GM18873 (cell line): ENCODE results near the gene SLC15A3.

ENCODE experiments used
- ATAC-seq: cut with Tn5 transposase; IDR thresholded peaks from one replicate; pipeline ENCODE4 v1.9.1; 2021; ENCODE audit warnings: mild to moderate bottlenecking, moderate library complexity, moderate number of reproducible peaks; ENCODE audit not compliant: unreplicated experiment, low FRiP score

SLC15A3 gene

GRCh38 chr11:60932605-60933356, 19.2 kb downstream of the SLC15A3 start:
- no peak for ATAC-seq

GRCh38 chr11:60931917-60932316, 20.1 kb downstream of the SLC15A3 start:
- no peak for ATAC-seq

DNA sequence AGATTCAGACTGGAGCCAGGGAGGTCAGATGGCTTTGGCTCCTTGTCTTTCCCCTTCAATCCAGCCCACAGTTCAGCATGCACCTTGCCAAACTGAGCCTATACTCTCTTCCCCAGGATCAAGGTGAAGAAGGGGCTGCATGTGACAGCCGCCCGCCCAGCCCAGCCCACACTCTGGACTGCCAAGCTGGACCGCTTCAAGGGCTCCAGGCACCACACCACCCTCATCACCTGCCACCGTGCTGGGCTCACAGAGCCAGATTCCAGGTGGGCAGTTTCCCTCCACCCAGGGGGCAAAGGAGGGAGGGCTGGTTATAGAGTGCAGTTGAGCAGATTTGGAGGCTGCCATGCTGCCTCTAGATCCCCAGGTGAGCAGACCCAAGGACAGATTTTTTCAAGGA, 21.6 kb downstream of the SLC15A3 start:
- ATAC-seq = no peak

GRCh38 chr11:60929764-60930163, 22.2 kb downstream of the SLC15A3 start:
- ATAC-seq = no peak

DNA sequence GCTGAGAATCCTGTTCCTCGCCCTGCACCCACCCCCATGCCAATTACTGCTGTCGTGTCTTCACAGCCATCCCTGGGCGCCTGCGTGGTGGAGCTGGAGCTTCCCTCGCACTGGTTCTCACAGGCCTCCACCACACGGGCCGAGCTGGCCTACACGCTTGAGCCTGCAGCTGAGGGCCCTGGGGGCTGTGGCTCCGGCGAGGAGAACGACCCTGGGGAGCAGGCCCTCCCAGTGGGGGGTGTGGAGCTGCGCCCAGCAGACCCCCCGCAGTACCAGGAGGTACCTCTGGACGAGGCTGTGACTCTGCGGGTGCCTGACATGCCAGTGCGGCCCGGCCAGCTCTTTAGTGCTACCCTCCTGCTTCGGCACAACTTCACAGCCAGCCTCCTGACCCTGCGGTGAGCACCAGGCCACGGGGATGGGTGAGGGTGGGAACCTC, 23.4 kb downstream of the SLC15A3 start:
- no peak for ATAC-seq

DNA sequence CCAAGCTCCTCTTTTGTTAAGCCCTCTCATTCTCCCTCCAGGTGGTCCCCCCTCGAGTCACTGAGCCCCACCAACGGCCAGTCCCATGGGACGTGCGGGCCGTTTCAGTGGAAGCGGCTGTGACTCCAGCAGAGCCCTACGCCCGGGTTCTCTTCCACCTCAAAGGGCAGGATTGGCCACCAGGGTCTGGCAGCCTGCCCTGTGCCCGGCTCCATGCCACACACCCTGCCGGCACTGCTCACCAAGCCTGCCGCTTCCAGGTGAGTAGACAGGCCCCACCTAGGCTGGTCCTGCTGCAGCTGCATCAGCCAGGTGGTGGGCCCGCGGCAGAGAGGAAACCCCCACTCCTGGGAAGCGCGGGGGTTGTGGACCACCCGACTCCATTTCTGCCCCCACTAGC, 24.4 kb downstream of the SLC15A3 start:
- ATAC-seq = no peak

GRCh38 chr11:60927061-60927592, 24.8 kb downstream of the SLC15A3 start:
- ATAC-seq = no peak

DNA sequence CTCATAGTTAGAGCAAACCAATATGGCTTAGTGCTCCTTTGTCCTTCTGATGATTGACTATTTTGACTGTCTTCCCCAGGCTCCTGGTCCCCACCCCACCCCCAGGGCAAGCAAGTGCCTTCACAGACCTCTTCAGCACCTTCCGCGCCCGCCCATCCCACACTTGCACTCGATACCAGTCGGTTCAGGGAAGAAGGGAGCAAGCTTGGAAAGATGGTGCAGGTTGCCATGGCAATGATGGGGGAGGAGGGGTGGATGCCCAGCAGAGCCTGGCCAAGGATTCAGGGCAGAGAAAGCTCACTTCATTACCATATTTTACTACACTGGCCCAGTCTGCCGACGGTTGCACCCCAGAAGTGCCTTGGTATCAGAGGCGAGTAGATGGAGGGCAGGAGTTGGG, 25.5 kb downstream of the SLC15A3 start:
- no peak for ATAC-seq

DNA sequence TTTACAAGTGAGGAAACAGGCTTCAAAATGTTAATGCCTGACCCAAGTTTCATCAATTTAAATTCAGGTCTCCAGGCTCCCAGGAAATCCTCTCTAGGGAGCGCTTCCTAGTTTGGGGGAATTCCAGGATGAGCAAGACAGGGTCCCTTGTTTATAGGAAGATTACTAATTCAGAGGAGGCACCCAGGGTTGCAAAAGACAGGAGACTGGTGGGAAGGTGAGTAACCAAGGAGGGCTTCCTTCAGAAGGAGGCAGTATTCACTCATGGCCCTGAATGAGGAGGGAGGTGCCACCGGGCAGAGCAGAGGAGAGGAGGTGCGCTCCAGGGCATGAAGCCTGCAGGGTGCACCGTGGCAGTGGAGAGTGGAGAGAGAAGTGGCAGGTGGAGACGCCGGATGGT, 26.1 kb downstream of the SLC15A3 start:
- no peak for ATAC-seq

GRCh38 chr11:60924906-60925853, 26.8 kb downstream of the SLC15A3 start:
- ATAC-seq = no peak

GRCh38 chr11:60924110-60924905, 27.7 kb downstream of the SLC15A3 start, which contains the start of gene TMEM132A:
TSS of gene TMEM132A (plus strand) at chr11:60924460. CDS start at chr11:60924634, 174 bp downstream.
- no peak for ATAC-seq

- no peak for ATAC-seq
These were observed 28.2 kb downstream of the SLC15A3 start for GRCh38 chr11:60923800-60924109.

DNA sequence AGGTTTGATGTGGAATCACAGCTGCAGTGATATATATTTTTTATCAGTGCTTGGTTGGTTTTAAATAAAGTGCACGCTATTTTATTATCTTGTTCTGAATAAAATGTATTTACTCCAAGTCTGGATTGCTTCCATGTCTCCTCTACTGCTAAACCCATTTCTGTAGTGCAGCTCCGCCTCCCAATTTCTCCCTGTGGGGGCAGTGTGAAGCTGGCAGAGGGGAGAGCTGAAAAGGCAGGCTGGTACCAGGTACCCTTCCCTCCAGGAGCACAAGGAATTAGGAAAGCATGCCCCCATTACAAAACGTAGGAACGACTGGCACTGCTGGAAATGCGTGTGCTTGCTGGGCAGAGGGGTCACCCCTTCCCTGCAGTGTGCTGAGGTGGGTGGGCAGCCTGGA, 28.6 kb downstream of the SLC15A3 start:
- ATAC-seq = no peak

DNA sequence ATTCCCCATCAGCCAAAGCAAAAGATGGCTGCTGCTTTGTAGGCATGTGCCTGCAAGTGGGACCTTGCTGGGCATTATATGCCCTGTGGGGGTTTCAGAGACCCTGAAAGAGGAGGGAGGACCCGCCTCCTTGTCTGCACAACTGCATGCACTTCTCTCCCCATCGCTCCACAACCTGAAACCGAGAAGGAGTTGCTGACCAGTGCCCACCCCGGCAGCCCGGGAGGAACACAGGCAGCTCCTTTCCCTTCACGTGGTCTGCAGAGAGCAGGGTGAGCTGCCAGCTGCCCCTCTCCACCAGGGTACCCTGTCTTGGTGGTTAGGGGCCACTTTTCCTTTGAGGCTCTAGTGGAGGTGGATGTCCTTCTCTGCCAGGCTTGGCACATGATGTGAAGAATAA, 29.1 kb downstream of the SLC15A3 start:
- ATAC-seq = no peak

GRCh38 chr11:60921777-60922335, 30.1 kb downstream of the SLC15A3 start:
- ATAC-seq = no peak

GRCh38 chr11:60921259-60921658, 30.7 kb downstream of the SLC15A3 start:
- ATAC-seq = no peak

- no peak for ATAC-seq
These were observed 32.0 kb downstream of the SLC15A3 start for GRCh38 chr11:60919956-60920355.

DNA sequence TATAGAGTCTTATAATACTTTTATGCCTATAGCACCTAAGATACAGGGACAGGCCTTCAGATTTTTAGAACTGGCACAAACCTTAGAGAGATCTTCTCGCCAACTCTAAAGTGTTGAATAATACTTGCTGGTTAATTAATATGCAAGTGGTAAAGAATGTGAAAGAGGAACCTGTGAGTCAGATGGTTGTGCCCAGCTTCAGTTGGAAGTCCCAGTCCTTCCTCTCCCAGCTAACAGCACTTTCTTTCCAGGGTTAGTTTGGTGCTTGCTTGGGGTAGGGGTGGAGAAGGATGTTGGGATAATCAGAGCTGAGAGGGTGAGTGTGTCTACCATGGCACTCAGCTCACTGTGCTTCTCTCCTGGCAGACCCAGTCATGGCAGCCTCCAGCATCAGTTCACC, 32.7 kb downstream of the SLC15A3 start:
- no peak for ATAC-seq

GRCh38 chr11:60918939-60919265, 33.1 kb downstream of the SLC15A3 start:
- no peak for ATAC-seq

GRCh38 chr11:60918251-60918938, 33.6 kb downstream of the SLC15A3 start:
- ATAC-seq = no peak
